ENCODE measurements around the gene TUBGCP2.
A peak's percentile ranks its signal among the peaks of the same experiment; 100 is the strongest.

Gene TUBGCP2

DNA sequence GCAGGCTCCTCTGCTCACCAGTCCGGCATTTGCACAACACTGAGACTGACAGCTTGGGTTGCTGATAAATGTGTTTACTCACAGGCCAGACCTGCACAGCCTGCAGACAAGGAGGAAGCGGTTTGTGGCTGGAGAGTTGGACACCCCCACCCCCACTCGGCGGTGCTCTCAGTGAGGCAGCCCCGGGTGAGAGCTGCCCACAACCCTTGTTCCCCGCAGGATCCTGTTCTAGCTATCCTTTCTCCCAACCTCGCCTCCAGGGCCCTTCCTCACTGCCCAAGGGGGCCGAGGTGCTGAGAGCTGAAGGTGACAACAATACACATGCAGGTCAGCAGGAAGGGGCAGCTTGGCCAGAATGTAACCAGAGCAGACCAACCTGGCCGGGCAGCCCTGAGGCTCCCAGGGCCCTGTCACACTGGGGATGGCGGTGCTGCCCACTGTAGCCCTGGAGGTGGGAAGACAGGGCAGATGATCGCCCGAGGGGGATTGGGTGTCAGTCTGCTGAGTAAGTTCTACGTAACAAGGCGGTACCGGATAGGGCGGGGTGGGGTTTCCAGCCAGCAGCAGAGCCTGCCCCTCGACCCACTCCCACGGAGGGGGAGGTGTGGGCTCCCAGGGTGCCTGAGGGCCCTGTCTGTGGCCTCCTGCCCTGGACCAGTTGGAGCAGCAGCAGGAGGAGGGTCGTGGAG, 30.0 kb downstream of the TUBGCP2 start:
- peak; percentile 34 to 50 for DNase-seq (ENCODE audit: low read depth in 2 of 2)

DNA sequence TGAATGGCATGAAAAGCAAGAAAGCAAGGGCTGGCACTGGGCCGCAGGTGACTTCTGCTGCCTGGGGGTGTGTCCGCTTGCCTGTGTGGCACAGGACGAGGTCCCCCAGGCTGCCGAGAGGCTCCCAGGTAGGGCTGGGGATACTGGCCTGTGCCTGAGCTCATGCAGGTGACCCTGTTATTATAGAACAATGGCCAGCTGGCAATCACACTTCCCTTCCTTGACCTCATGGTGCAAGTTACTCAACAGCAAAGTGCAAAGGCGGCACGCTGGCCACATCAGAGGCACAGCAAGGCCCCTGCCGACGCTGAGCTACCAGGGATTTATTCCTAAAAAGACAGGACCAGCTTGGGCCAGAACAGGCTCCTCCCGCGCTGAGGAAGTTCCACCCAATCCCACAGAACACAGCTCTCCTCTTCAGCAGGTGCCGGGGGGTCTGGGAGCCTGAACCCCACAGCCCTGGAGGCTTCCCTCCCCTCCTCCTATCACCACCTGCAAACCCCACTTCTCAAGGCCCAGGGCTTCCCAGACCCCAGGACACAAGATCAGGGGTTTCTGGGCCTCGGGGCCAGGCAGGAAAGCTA, 30.6 kb downstream of the TUBGCP2 start:
- no peak for DNase-seq (ENCODE audit: low read depth in 2 of 2)

- DNase-seq (ENCODE audit: low read depth in 2 of 2) = no peak
Observed at GRCh38 chr10:133277277-133277992, 31.2 kb downstream of the TUBGCP2 start.

- peak in 1 of 2 donors; percentile 39 for DNase-seq (ENCODE audit: low read depth in 2 of 2)
Observed at GRCh38 chr10:133276435-133277201, 32.1 kb downstream of the TUBGCP2 start, which contains the start of gene ADAM8. ADAM8 (minus strand) TSS chr10:133276868; CDS start chr10:133276817, 51 bp downstream.

DNA sequence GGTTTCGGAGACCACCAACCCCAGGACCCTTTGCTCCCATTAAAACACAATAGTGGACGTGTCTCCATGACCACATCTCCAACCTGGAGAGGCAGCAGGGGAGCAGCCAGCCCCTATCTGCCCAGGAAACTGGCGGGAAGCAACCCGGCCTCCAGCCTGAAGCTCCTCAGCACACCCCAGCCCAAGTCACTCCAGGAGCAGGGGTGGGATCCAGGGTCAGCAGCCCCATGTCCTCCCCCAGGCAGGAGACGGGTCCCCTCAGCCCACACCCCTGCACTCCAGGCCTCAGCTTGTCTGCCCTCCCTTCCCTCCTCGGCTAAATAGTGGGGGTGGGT, 32.6 kb downstream of the TUBGCP2 start:
- no peak for DNase-seq (ENCODE audit: low read depth in 2 of 2)

- no peak for DNase-seq (ENCODE audit: low read depth in 2 of 2)
Observed at GRCh38 chr10:133275684-133276092, 33.0 kb downstream of the TUBGCP2 start.

- peak; percentile 72 to 75 for DNase-seq (ENCODE audit: low read depth in 2 of 2)
Observed at GRCh38 chr10:133274751-133275683, 33.7 kb downstream of the TUBGCP2 start.

- no peak for DNase-seq (ENCODE audit: low read depth in 2 of 2)
Observed at GRCh38 chr10:133273534-133274143, 35.0 kb downstream of the TUBGCP2 start.

DNA sequence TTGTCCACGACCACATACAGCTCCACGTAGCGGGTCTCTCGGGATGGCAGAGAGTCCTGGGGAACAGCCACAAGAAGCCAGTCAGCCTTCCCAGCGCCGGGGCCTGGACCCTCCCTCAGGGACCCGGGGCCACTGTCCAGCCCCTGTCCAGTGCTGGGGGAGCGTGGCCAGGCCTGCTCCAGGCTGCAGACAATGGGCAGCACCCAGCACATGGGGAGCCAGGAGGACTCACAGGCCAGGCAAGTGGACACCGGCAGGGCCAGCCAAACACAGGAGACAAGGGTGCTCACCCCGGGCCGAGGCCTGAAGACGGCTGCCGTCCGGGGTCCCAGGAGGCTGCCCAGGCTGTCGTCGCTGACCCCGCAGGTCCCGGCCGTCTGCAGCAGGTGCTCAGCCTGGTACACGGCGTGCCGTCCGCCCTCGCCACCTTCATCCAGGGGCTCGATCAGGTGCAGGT, 35.7 kb downstream of the TUBGCP2 start:
- DNase-seq (ENCODE audit: low read depth in 2 of 2) = no peak

- no peak for DNase-seq (ENCODE audit: low read depth in 2 of 2)
Observed at GRCh38 chr10:133272301-133272963, 36.2 kb downstream of the TUBGCP2 start.

- DNase-seq (ENCODE audit: low read depth in 2 of 2) = no peak
Observed at GRCh38 chr10:133271521-133272300, 37.0 kb downstream of the TUBGCP2 start.

GRCh38 chr10:133270773-133271297, 37.8 kb downstream of the TUBGCP2 start:
- DNase-seq (ENCODE audit: low read depth in 2 of 2) = no peak

DNA sequence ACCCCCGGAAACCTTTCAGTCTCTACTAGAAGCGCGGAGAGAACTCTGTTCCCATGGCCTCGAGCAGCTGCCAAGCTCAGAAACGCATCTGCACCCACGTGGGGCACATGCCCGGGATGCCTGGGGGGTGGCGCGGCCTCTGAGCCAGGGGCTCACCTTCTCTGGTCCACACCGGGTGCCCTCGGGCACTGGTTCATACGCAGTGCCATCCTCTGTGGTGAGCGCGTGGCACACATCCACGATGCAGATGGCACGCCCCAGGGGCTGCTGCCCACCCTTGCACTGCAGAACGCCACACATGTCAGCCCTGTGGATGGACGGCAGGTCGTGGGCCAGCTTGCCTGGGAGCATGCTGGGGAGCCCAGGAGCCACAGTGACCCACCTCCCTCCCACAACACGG, 38.5 kb downstream of the TUBGCP2 start:
- no peak for DNase-seq (ENCODE audit: low read depth in 2 of 2)

DNA sequence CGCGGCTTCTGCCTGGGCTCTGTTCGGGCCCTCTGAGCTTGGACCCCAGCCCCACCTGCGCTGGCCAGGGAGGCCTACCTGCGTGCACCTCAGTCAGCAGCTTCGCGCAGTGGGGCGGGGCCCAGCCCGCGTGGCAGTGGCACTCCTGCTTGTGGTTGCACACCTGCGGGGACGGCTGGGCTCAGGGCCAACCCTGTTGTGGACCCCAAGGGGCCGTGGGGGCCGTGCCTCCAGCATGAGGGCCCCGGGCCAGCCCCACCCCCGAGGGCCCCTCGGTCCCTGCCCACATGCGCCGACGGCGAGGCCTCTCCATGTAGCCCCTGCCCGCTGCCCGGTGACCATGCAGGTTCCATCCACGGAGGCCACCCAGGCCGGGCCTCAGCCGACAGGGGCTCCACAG, 39.3 kb downstream of the TUBGCP2 start:
- DNase-seq (ENCODE audit: low read depth in 2 of 2) = no peak

GRCh38 chr10:133268532-133268931, 40.1 kb downstream of the TUBGCP2 start:
- no peak for DNase-seq (ENCODE audit: low read depth in 2 of 2)

DNA sequence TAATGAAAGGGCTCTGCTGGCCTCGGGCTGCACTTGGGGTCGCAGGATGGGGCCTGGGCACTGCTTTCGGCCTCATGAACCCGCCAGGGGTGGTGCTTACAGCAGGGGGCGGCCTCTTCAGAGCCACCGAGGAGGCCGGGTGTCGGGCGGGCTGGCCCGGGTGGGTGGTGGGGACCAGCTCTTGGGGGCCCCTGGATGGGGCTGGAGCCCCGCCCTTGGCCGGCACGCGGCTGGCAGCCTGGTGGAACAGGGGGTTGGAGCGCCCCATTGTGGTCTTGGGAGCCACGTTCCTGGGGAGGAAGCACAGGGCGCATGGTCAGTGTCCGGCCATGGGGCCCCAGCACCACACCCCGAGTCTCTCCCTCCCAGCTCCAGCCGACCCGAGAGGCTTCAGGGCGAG, 40.8 kb downstream of the TUBGCP2 start:
- no peak for DNase-seq (ENCODE audit: low read depth in 2 of 2)

- DNase-seq (ENCODE audit: low read depth in 2 of 2) = no peak
Observed at GRCh38 chr10:133267293-133267692, 41.4 kb downstream of the TUBGCP2 start.

GRCh38 chr10:133266056-133266795, 42.4 kb downstream of the TUBGCP2 start:
- no peak for DNase-seq (ENCODE audit: low read depth in 2 of 2)

Data from stimulated activated CD8-positive, alpha-beta memory T cell treated with anti-CD3 and anti-CD28 coated beads, Interleukin-15, amount 100 ng/mL, for 4 hours (primary cell).